ENCODE data around the gene DCST2. TPM values are rescaled to one million over a fixed set of nuclear protein-coding genes. Genes with fewer than 3 reads are reported as not detected.

DCST2 gene
- total RNA-seq, 2 experiments from 2014 or later: 0.46 to 0.67 TPM

DNA sequence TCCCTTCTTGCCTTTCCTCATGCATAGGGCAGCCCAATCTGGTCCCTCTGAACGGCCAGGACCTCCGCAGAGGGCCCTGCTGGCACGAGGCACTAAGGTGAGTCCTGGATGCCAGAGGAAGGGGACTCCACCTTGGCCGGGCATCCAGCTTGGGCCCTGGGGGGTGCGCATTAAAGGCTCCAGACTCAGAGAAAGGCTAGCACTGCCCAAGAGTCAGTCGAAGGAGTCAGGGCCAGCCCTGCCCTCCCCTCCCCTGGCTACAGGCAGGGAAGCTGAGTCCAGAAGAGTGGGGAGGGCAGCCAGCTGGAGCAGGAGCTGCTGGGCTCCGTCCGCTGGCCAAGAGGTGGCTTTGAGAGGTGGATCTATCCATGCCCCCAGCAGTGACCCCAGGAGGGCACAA, 27.2 kb upstream of the DCST2 start:
- no peaks in the 10 kb centered on the region for H3K9me3 Mint-ChIP-seq (ENCODE audit: low read depth)
- CTCF ChIA-PET: interaction anchor here (0.8 to 7.5 kb wide), 16 partner anchors 9 to 501 kb away, joined by 3 to 67 read pairs (median 5); partner anchors contain the start of genes ADAM15, KRTCAP2, PBXIP1 and TRIM46
- POLR2A ChIA-PET: no interaction called here
- no peak overlapping the region for H3K4me3 Mint-ChIP-seq
- H3K27ac Mint-ChIP-seq: no peak overlapping the region
- intact Hi-C loops (cut with DNase I, micrococcal nuclease): loop anchor here (1.0 to 5.0 kb wide), 10 partner anchors 9 to 583 kb away; partner anchors contain the start of genes PYGO2 (in 2 of the 2) and ADAM15 (in 1 of the 2)
- no peak for DNase-seq
- H3K36me3 Mint-ChIP-seq (ENCODE audit: low read depth): peaks cover 23% of the 10 kb centered on the region
- H3K4me1 Mint-ChIP-seq: peaks cover 29% of the 10 kb centered on the region
- no peaks in the 10 kb centered on the region for H3K27me3 Mint-ChIP-seq
- no peak for ATAC-seq

DNA sequence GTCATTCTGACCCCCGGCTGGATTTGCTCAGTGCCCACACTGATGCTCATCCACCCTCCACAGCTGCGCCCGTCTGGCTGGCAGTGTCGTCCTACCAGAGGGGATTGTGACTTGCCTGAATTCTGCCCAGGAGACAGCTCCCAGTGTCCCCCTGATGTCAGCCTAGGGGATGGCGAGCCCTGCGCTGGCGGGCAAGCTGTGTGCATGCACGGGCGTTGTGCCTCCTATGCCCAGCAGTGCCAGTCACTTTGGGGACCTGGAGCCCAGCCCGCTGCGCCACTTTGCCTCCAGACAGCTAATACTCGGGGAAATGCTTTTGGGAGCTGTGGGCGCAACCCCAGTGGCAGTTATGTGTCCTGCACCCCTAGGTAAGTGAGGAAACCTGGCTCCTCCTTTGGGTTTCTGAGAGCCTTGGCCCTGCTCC, 24.2 kb upstream of the DCST2 start:
- H3K27ac Mint-ChIP-seq: no peak overlapping the region
- POLR2A ChIA-PET: no interaction called here
- intact Hi-C loops (cut with DNase I, micrococcal nuclease): no loop called here
- H3K4me3 Mint-ChIP-seq: no peak overlapping the region
- no peaks in the 10 kb centered on the region for H3K9me3 Mint-ChIP-seq (ENCODE audit: low read depth)
- CTCF ChIA-PET: interaction anchor here (0.6 to 7.5 kb wide), 4 partner anchors 14 to 102 kb away, joined by 3 to 67 read pairs (median 4); partner anchors contain the start of gene PBXIP1
- DNase-seq (no peak), ATAC-seq (no peak)
- H3K36me3 Mint-ChIP-seq (ENCODE audit: low read depth): peaks cover 29% of the 10 kb centered on the region
- peaks cover 17% of the 10 kb centered on the region for H3K4me1 Mint-ChIP-seq
- H3K27me3 Mint-ChIP-seq: no peaks in the 10 kb centered on the region

DNA sequence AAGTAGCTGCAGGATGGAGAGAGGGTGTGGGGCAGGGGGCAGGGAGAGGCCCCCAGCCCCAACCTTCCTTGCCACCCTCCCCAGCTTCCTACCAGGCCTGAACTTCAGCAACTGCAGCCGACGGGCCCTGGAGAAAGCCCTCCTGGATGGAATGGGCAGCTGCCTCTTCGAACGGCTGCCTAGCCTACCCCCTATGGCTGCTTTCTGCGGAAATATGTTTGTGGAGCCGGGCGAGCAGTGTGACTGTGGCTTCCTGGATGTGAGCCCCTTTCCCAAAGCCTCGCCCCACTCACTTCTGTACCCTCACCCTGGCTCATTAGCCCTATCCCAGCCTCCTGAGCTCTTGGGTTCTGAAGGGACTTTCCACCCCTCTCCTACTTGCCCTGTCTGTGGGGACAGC, 23.5 kb upstream of the DCST2 start:
- CTCF ChIA-PET: interaction anchor here (7.5 kb wide), 1 partner anchor 13 kb away, joined by 67 read pairs; no protein-coding TSS in a partner anchor
- H3K27me3 Mint-ChIP-seq: no peaks in the 10 kb centered on the region
- intact Hi-C loops (cut with DNase I, micrococcal nuclease): no loop called here
- ATAC-seq (no peak), DNase-seq (no peak)
- H3K36me3 Mint-ChIP-seq (ENCODE audit: low read depth): peaks cover 29% of the 10 kb centered on the region
- no peaks in the 10 kb centered on the region for H3K9me3 Mint-ChIP-seq (ENCODE audit: low read depth)
- H3K4me1 Mint-ChIP-seq: peaks cover 18% of the 10 kb centered on the region
- H3K4me3 Mint-ChIP-seq: no peak overlapping the region
- H3K27ac Mint-ChIP-seq: no peak overlapping the region
- POLR2A ChIA-PET: interaction anchor here (0.6 kb wide), 2 partner anchors 49 to 72 kb away, joined by 3 to 6 read pairs; no protein-coding TSS in a partner anchor

DNA sequence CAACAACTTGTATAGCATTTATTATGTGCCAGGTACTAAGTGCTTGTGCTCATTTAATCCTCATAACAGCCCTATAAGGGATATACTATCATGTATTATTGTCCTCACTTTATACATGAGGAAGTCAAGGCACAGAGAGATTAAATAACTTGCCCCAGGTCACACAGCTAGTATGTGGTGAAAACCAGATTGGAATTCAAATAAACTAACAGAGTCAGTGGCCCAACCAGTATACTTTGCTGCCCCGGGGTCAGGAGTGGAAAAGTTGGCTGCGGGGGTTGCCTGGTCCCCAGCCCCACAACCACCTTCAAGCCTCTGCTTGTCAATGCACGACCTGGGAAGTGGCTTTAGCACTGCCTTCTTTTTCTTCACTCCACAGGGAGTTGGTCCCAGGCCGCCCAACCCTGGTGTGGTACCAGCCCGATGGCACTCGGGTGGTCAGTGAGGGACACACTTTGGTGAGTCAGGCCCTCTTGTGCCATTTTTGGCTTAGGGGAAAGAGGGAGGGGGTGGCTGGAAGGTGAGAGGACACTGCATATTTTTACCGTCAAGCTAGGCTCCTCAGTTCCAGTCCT, 20.0 kb upstream of the DCST2 start:
- Mint-ChIP-seq H3K4me1 (peaks cover 20% of the 10 kb centered on the region), H3K4me3 (peak overlapping the region; percentile 69), H3K36me3 (ENCODE audit: low read depth) (peaks cover 20% of the 10 kb centered on the region), H3K9me3 (ENCODE audit: low read depth) (no peaks in the 10 kb centered on the region), H3K27ac (no peak overlapping the region), H3K27me3 (no peaks in the 10 kb centered on the region)
- POLR2A ChIA-PET: no interaction called here
- no peak for DNase-seq
- CTCF ChIA-PET: interaction anchor here (0.7 to 3.1 kb wide), 8 partner anchors 9 to 119 kb away, joined by 3 to 15 read pairs (median 4); partner anchors contain the start of gene KRTCAP2
- intact Hi-C loops (cut with DNase I, micrococcal nuclease): loop anchor here in 1 of 2 experiments (5.0 kb wide), 3 partner anchors 36 to 71 kb away; partner anchors contain the start of genes FLAD1 and ZBTB7B
- no peak for ATAC-seq

DNA sequence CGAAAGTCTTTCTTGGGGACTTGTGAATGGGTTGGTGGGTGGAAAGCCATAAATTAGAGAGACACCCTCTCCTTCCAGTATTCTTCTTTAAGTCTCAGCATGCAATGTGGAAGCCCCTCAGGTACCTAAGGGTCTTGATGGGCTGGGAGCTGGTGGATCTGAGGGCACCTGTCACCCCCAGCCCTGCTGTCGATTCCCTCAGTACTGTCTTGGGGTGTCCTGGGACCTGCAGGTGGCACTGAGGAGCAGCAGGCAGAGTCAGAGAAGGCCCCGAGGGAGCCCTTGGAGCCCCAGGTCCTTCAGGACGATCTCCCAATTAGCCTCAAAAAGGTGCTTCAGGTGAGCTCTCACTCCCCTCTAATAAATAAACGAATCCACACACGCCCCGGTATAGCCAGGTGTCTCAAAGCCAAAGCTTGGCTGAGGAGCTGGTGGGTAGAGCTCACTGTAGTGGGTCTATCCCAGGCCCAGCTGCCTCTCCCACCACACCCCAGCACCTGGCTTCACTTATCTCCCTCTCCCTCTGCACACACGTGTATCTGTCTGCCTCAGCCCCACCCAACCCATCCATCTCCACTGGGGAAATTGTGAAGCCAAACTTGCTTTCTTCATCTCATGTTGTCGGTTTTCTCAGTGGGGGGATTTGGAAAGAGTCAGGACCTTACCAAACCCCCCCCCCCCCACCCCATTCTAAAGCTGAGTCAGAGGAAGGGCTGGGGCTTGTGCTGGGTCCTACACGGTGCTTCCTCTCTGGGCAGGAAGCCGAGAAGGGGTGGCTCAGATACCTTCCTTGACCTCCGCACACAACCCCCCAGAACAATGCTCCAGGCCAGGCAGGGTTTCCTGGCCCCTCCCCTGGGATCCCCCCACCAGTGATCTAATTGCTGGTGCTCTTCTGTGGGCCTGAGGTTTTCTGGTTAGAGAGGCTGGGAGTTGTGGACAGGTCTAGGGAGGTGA, 19.1 kb upstream of the DCST2 start:
- H3K4me1 Mint-ChIP-seq: peaks cover 20% of the 10 kb centered on the region
- CTCF ChIA-PET: interaction anchor here (0.6 to 3.1 kb wide), 16 partner anchors 8 to 599 kb away, joined by 3 to 26 read pairs (median 4); partner anchors contain the start of genes EFNA4, KCNN3, KRTCAP2 and PBXIP1
- intact Hi-C loops (cut with DNase I, micrococcal nuclease): loop anchor here in 1 of 2 experiments (5.0 kb wide), 3 partner anchors 35 to 70 kb away; partner anchors contain the start of genes FLAD1 and ZBTB7B
- DNase-seq: peak; percentile 59
- POLR2A ChIA-PET: no interaction called here
- H3K27ac Mint-ChIP-seq: peak overlapping the region; percentile 9
- peak overlapping the region; percentile 69 for H3K4me3 Mint-ChIP-seq
- H3K9me3 Mint-ChIP-seq (ENCODE audit: low read depth): no peaks in the 10 kb centered on the region
- H3K27me3 Mint-ChIP-seq: no peaks in the 10 kb centered on the region
- ATAC-seq: no peak
- peaks cover 16% of the 10 kb centered on the region for H3K36me3 Mint-ChIP-seq (ENCODE audit: low read depth)

DNA sequence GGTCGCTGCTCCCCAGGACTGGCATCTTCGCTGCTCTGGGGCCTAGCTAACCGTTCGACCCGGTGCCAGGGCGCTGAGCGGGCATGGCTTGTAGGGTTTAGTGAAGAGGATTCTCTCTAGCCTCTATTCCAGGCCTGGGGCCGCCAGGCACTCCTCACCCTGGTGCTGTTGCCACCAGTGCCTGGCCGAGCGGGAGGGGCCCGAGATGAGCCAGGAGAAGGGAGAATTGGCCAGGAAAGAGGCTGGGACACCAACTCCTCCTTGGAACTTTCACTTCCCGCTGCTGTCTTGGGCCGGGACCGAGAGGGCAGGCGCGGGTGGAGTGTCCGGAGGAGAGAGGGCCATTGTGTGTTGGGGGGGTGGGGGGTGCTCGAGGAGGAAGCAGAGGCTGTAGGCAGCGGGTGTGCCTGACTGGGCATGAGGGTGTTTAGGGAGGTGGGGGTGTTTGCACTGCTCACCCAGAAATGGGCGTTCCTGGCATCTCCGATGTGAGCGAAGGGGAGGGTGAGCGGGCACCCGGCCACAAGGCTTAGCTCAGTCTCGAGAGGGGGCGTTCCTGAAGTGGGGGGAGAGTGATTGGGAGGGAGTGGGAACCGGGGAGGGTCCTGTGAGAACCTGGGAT, 18.3 kb upstream of the DCST2 start:
- Mint-ChIP-seq H3K9me3 (ENCODE audit: low read depth) (no peaks in the 10 kb centered on the region), H3K36me3 (ENCODE audit: low read depth) (peaks cover 13% of the 10 kb centered on the region), H3K4me1 (peaks cover 20% of the 10 kb centered on the region), H3K4me3 (peak overlapping the region; percentile 69), H3K27ac (peak overlapping the region; percentile 9), H3K27me3 (no peaks in the 10 kb centered on the region)
- intact Hi-C loops (cut with DNase I, micrococcal nuclease): loop anchor here (1.0 to 5.0 kb wide), 13 partner anchors 9 to 175 kb away; partner anchors contain the start of genes FLAD1 (in 2 of the 2), CKS1B (in 1 of the 2), EFNA4 (in 1 of the 2) and KRTCAP2 (in 1 of the 2)
- DNase-seq (peak; percentile 64), ATAC-seq (peak; percentile 35)
- ChIA-PET CTCF (interaction anchor here (1.0 to 3.1 kb wide), 12 partner anchors 8 to 457 kb away, joined by 3 to 26 read pairs (median 6); partner anchors contain the start of genes EFNA4, KRTCAP2 and PBXIP1), POLR2A (interaction anchor here (0.8 kb wide), 1 partner anchor 121 kb away, joined by 5 read pairs; no protein-coding TSS in a partner anchor)

DNA sequence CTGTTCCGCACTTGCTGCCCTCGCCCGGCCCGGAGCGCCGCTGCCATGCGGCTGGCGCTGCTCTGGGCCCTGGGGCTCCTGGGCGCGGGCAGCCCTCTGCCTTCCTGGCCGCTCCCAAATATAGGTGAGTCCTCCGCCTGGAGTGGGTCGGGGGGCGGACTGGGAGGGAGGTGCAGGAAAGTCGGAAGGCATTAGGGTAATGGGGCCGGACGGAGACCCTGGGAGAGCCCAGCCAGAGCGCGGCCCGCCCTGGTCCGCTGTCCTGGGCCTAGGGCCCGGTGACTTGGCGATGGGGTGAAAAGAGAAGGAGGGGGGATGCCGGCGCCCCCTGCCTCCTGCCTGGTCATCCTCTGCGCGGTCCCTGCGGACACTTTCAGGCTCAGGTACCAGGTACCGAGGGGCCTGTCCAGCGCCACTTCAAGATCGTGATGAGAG, 17.8 kb upstream of the DCST2 start:
- Mint-ChIP-seq H3K27me3 (no peaks in the 10 kb centered on the region), H3K27ac (no peak overlapping the region), H3K4me1 (peaks cover 20% of the 10 kb centered on the region), H3K4me3 (peak overlapping the region; percentile 69), H3K9me3 (ENCODE audit: low read depth) (no peaks in the 10 kb centered on the region), H3K36me3 (ENCODE audit: low read depth) (peaks cover 10% of the 10 kb centered on the region)
- intact Hi-C loops (cut with DNase I, micrococcal nuclease): loop anchor here (1.0 to 5.0 kb wide), 13 partner anchors 10 to 176 kb away; partner anchors contain the start of genes FLAD1 (in 2 of the 2), CKS1B (in 1 of the 2), EFNA4 (in 1 of the 2) and KRTCAP2 (in 1 of the 2)
- ChIA-PET POLR2A (interaction anchor here (0.6 to 1.3 kb wide), 3 partner anchors 115 to 1116 kb away, joined by 3 to 5 read pairs (median 4); partner anchors contain the start of gene PMVK), CTCF (interaction anchor here (0.6 to 3.1 kb wide), 22 partner anchors 9 to 514 kb away, joined by 3 to 26 read pairs (median 4); partner anchors contain the start of genes EFNA3, EFNA4, KRTCAP2 and TRIM46)
- no peak for DNase-seq
- peak; percentile 2 for ATAC-seq

DNA sequence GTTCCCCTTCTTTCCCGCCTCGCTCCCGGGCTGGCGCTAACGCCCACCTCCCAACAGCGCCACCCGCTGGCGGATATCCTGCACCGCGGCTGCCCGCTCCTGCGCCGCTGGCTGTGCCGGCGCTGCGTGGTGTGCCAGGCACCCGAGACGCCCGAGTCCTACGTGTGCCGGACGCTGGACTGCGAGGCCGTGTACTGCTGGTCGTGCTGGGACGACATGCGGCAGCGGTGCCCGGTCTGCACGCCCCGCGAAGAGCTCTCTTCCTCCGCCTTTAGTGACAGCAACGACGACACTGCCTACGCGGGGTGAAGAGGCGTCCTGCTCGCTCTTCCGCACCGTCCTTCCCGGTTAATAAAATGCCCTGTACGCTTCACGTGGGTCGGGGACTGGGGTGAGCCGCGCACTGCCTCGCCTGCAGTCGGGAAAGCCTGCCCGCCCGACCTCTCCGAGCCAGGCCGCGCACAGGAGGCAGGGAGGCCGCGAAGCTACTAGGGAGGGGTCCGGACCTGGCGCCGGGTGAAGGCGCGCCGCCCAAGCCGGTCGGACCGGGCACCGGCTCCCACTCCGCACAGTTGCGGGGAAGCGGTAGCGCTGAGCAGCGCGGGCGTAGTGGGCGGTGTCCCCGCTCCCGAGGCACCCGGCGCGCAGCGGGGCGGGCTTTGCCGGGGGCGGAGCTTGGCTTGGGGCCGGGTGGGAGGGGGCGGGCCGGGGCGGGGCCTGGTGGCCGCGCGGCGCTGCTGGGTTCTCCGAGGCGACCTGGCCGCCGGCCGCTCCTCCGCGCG, 17.2 kb upstream of the DCST2 start, which contains the start of gene ADAM15:
Gene ADAM15, plus strand, starts transcription at position 757 of the 782 bp plus-strand sequence. CDS start 71 bp downstream, outside the sequence.
- CTCF ChIA-PET: interaction anchor here (0.6 to 3.1 kb wide), 25 partner anchors 8 to 514 kb away, joined by 3 to 26 read pairs (median 4); partner anchors contain the start of genes EFNA3, EFNA4, KRTCAP2 and TRIM46
- H3K27me3 Mint-ChIP-seq: no peaks in the 10 kb centered on the region
- peak within 1 kb of the TSS; percentile 74 for H3K4me3 Mint-ChIP-seq
- ATAC-seq: peak; percentile 78
- intact Hi-C loops (cut with DNase I, micrococcal nuclease): loop anchor here (1.0 to 5.0 kb wide), 14 partner anchors 11 to 177 kb away; partner anchors contain the start of genes FLAD1 (in 2 of the 2), CKS1B (in 1 of the 2), EFNA4 (in 1 of the 2) and KRTCAP2 (in 1 of the 2)
- POLR2A ChIA-PET: interaction anchor here (0.6 to 1.3 kb wide), 4 partner anchors 34 to 1117 kb away, joined by 3 to 5 read pairs (median 4); partner anchors contain the start of gene PMVK
- no peaks in the 10 kb centered on the region for H3K9me3 Mint-ChIP-seq (ENCODE audit: low read depth)
- peaks cover 6% of the 10 kb centered on the region for H3K36me3 Mint-ChIP-seq (ENCODE audit: low read depth)
- peak within 1 kb of the TSS; percentile 80 for H3K27ac Mint-ChIP-seq
- peaks cover 20% of the 10 kb centered on the region for H3K4me1 Mint-ChIP-seq
- DNase-seq: peak; percentile 90

Data from activated CD4-positive, alpha-beta T cell treated with anti-CD3 and anti-CD28 coated beads for 36 hours (primary cell).